H1 (cell line): ENCODE data around the gene ZNF33A. TPM values are rescaled to one million over a fixed set of nuclear protein-coding genes. Genes with fewer than 3 reads are reported as not detected.

Source experiments
- CBX5 ChIP-seq: fragments of 300-800, 300-1000 bp; sonication (generic); IDR thresholded peaks from 2 replicates; pipeline ENCODE4 v1.7.1; 2016; ENCODE audit warnings: antibody characterized with exemption, low read length, low read depth
- GTF2F1 ChIP-seq: IDR thresholded peaks from 2 replicates; pipeline ENCODE4 v1.6.1; 2012; ENCODE audit warnings: low read depth, low read length, improper control_type of control experiment, borderline replicate concordance
- PHF8 ChIP-seq: fragments of 200-600 bp; sonication (generic); conservative IDR thresholded peaks from 2 replicates; pipeline ENCODE4 v1.7.1; 2012; ENCODE audit warnings: low read depth, mild to moderate bottlenecking, inconsistent platforms, low read length, moderate library complexity
- RAD21 ChIP-seq, 2 experiments: IDR thresholded peaks in 1 of 2; conservative IDR thresholded peaks in 1 of 2; 2 replicates each; pipeline ENCODE4 v1.6.1; 2011; ENCODE audit warnings: low read depth in 2 of 2, low read length in 2 of 2, improper control_type of control experiment in 1 of 2, inconsistent platforms in 1 of 2, mild to moderate bottlenecking in 1 of 2, moderate library complexity in 1 of 2
- TAF7 ChIP-seq: optimal IDR thresholded peaks from 2 replicates; pipeline ENCODE3; 2011; ENCODE audit warnings: low read depth, mild to moderate bottlenecking, inconsistent platforms, low read length, moderate library complexity, borderline replicate concordance
- TCF12 ChIP-seq: IDR thresholded peaks from 2 replicates; pipeline ENCODE4 v1.6.1; 2011; ENCODE audit warnings: low read depth, mild to moderate bottlenecking, low read length
- YY1 ChIP-seq: IDR thresholded peaks from 2 replicates; pipeline ENCODE4 v1.6.1; 2011; ENCODE audit warnings: low read depth, mild to moderate bottlenecking, low read length
- ZNF274 ChIP-seq: IDR thresholded peaks from 2 replicates; pipeline ENCODE4 v1.7.0; 2012; ENCODE audit warnings: low read length, borderline replicate concordance; ENCODE audit errors: extremely low read depth
- polyA plus RNA-seq, 7 experiments: library from polyadenylated mRNA; depleted of rRNA in 3 of 7; stranded (reverse) in 5 of 7; unstranded in 2 of 7; fragments of >200 nt in 5 of 7; fragments of 200-250 nt in 2 of 7; gene quantifications; 1 replicate in 5 of 7; 2 replicates in 1 of 7; 4 replicates in 1 of 7; pipeline versions ENCODE4 v1.2.1 to v1.2.3, GENCODE V29; 2011 to 2013; ENCODE audit warnings: missing spikeins in 2 of 7, mixed read lengths in 2 of 7
- total RNA-seq: library from RNA; stranded (reverse); fragmentation: NEBNext Ultra II Directional; extraction: Animal tissue kit (Norgen Biotek cat#: 25700); gene quantifications from 2 replicates; pipeline ENCODE4 v1.2.1, GENCODE V29; 2021

ZNF33A gene
- total and polyA plus RNA-seq, 2 of the 8 experiments (the other 6 are each of a cell fraction or from before 2014, with no cell fraction given), result 6.0 to 48.3 TPM

- TF ChIP-seq RAD21 (IDR thresholded peaks at IDR 0.05 in 1 of 2, conservative IDR thresholded peaks at IDR 0.05 in 1 of 2; ENCODE audit: low read depth in 2 of 2, low read length in 2 of 2), result no peak
- TF ChIP-seq ZNF274, result no peak
- no peak for TF ChIP-seq PHF8
- TF ChIP-seq TAF7, result no peak
- no peak for TF ChIP-seq GTF2F1
- no peak for TF ChIP-seq CBX5
- no peak for TF ChIP-seq TCF12
- TF ChIP-seq YY1, result no peak
Observed at GRCh38 chr10:38007991-38008390, 2.5 kb upstream of the ZNF33A start (continued).
